Natural killer cell (primary cell): ENCODE measurements around the gene DMPK. TPM values are rescaled to one million over a fixed set of nuclear protein-coding genes. Genes with fewer than 3 reads are reported as not detected.
"Not testable (repeated sequence)": the region's sequence is repeated elsewhere in the genome, so short reads cannot be mapped to it uniquely, and the experiment has no call there.

Experiments
- ATAC-seq, 3 donors: fragments of 150-1000 bp in 2 of 3; fragments of 200-7000 bp in 1 of 3; cut with Tn5 transposase; 1 replicate in 1 of 3; 2 replicates in 2 of 3; pipeline ENCODE4 v1.10.0; 2021; ENCODE audit warnings: mild to moderate bottlenecking in 2 of 3, moderate library complexity in 2 of 3
- DNase-seq, 2 donors: peaks; one replicate each; pipeline versions ENCODE4 v3.0.0 to v3.0.0-alpha.2; 2013 to 2021; ENCODE audit warnings: mixed read lengths in 1 of 2
- H3K27ac ChIP-seq: one replicate; pipeline ENCODE4 v1.5.1; 2013; ENCODE audit warnings: mild to moderate bottlenecking, low read length
- H3K27me3 ChIP-seq: one replicate; pipeline ENCODE4 v1.6.1; 2013; ENCODE audit warnings: low read length; ENCODE audit not compliant: control insufficient read depth, insufficient read depth
- H3K36me3 ChIP-seq: one replicate; pipeline ENCODE4 v1.6.1; 2013; ENCODE audit warnings: low read length; ENCODE audit not compliant: control insufficient read depth, insufficient read depth
- H3K4me1 ChIP-seq: one replicate; pipeline ENCODE4 v1.6.1; 2013; ENCODE audit warnings: low read length; ENCODE audit not compliant: control insufficient read depth, insufficient read depth
- H3K4me3 ChIP-seq: one replicate; pipeline ENCODE4 v1.5.1; 2013; ENCODE audit warnings: low read length
- H3K9me3 ChIP-seq: one replicate; pipeline ENCODE4 v1.6.1; 2013; ENCODE audit warnings: low read length; ENCODE audit not compliant: control insufficient read depth, insufficient read depth
- H3K27ac Mint-ChIP-seq, 2 donors: one replicate each; pipeline ENCODE4 v1.8.0; 2022; ENCODE audit warnings: mild to moderate bottlenecking in 2 of 2, mixed read lengths in 2 of 2, moderate library complexity in 1 of 2
- H3K27me3 Mint-ChIP-seq, 2 donors: one replicate each; pipeline ENCODE4 v1.8.0; 2022; ENCODE audit warnings: low read depth in 2 of 2, mixed read lengths in 2 of 2
- H3K36me3 Mint-ChIP-seq: one replicate; pipeline ENCODE4 v1.8.0; 2022; ENCODE audit warnings: mixed read lengths
- H3K4me1 Mint-ChIP-seq, 2 donors: one replicate each; pipeline ENCODE4 v1.8.0; 2022; ENCODE audit warnings: mixed read lengths in 2 of 2
- H3K4me3 Mint-ChIP-seq: one replicate; pipeline ENCODE4 v1.8.0; 2022; ENCODE audit warnings: mild to moderate bottlenecking, moderate library complexity, mixed read lengths
- H3K9me3 Mint-ChIP-seq, 2 donors: one replicate each; pipeline ENCODE4 v1.8.0; 2022; ENCODE audit warnings: mixed read lengths in 2 of 2
- CTCF ChIP-seq: fragments of 200-600 bp; IDR thresholded peaks from one replicate; pipeline ENCODE4 v1.8.0; 2022; ENCODE audit warnings: antibody characterized with exemption
- WGBS: methylation state at CpG from one replicate; pipeline ENCODE4 v1.1.7; 2013; ENCODE audit warnings: missing lambda C conversion rate; ENCODE audit not compliant: insufficient coverage; 5-methylcytosine and 5-hydroxymethylcytosine counted together
- intact Hi-C: fragments of 100-400 bp; cut with micrococcal nuclease; formaldehyde crosslinking; loops from one replicate; pipeline ENCODE4 v1.14.2; 2022
- total RNA-seq, 4 donors: library from RNA; stranded (reverse); fragments of 120-200 nt in 1 of 4; gene quantifications; one replicate each; pipeline versions ENCODE4 v1.2.3 to v1.2.4, GENCODE V29; 2013 to 2022

The DMPK gene
- total RNA-seq, 3 donors from 2014 or later (not counting 1 experiment from before 2014, with no cell fraction given): 48.1 to 67.5 (median 49.8) TPM

DNA sequence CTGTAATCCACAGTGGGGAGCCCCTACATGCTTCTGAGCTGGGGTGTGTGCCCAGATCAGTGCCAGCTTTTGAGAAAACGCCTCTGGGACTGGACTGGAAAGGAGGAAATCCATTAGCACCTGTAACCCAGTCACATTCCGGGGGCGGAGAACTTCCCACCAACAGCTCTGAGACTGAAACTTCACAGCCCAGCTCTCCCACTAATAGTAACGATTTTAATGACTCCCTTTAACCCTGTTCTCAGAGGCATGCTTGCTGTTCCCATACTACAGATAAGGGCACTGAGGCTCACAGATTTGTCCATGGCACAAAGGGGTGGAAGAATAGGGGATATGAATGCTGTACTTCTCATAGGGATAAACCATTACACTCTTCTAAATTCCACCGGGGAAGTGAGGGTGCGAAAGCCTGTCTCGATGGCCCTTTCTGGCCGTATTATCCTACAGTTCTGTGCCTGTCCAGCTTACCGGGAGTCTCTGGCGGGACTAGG lies 52.4 kb downstream of the DMPK start:
- H3K27me3 Mint-ChIP-seq: no peaks in the 10 kb centered on the region
- no peak for TF ChIP-seq CTCF

GRCh38 chr19:45728683-45729082 lies 53.6 kb downstream of the DMPK start:
- H3K9me3 Mint-ChIP-seq, H3K27me3 Mint-ChIP-seq, ATAC-seq, DNase-seq, intact Hi-C loops, H3K4me3 Mint-ChIP-seq, H3K27me3 ChIP-seq, H3K27ac ChIP-seq, H3K4me3 ChIP-seq, H3K36me3 Mint-ChIP-seq, H3K36me3 ChIP-seq, H3K9me3 ChIP-seq: not testable (repeated sequence)
- peak overlapping the region in 1 of 2 donors; percentile 74 for H3K27ac Mint-ChIP-seq
- peaks cover 20% of the 10 kb centered on the region for H3K4me1 ChIP-seq
- H3K4me1 Mint-ChIP-seq: peaks cover 25 to 40% of the 10 kb centered on the region in 2 donors
- WGBS: 97% methylated on average over 18 of the region's 18 CpGs

More for the DNA sequence above, 52.4 kb downstream of the DMPK start:
- peaks cover 20% of the 10 kb centered on the region for H3K4me1 ChIP-seq
- WGBS: 25% methylated on average over 10 of the region's 10 CpGs
- no peaks in the 10 kb centered on the region for H3K9me3 ChIP-seq
- H3K4me3 ChIP-seq: peak overlapping the region; percentile 84
- no peaks in the 10 kb centered on the region for H3K9me3 Mint-ChIP-seq
- peaks cover 25 to 34% of the 10 kb centered on the region in 2 donors for H3K4me1 Mint-ChIP-seq
- ATAC-seq: no peak
- intact Hi-C loops: loop anchor here (1.0 to 2.0 kb wide), 2 partner anchors 13 to 37 kb away; partner anchors contain the start of gene QPCTL
- no peaks in the 10 kb centered on the region for H3K36me3 ChIP-seq
- H3K4me3 Mint-ChIP-seq: peak overlapping the region; percentile 95
- peak in 1 of 2 donors; percentile 23 for DNase-seq
- H3K27me3 ChIP-seq: no peaks in the 10 kb centered on the region
- H3K36me3 Mint-ChIP-seq: no peaks in the 10 kb centered on the region
- H3K27ac Mint-ChIP-seq: peak overlapping the region; percentile 90 to 97
- H3K27ac ChIP-seq: peak overlapping the region; percentile 79

DNA sequence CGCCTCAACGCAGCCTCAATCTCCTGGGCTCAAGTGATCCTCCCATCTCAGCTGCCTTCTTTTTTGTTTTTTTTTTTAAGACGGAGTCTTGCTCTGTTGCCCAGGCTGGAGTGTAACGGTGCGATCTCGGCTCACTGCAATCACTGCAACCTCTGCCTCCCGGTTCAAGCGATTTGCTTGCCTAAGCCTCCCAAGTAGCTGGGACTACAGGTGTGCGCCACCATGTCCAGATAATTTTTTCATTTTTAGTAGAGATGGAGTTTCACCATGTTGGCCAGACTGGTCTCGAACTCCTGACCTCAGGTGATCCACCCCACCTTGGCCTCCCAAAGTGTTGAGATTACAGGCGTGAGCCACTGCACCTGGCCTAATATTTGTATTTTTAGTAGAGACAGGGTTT lies 62.2 kb downstream of the DMPK start:
- H3K27ac Mint-ChIP-seq, H3K36me3 Mint-ChIP-seq, H3K27me3 Mint-ChIP-seq, H3K9me3 ChIP-seq, H3K27me3 ChIP-seq, H3K9me3 Mint-ChIP-seq, intact Hi-C loops, H3K27ac ChIP-seq, H3K4me3 ChIP-seq, DNase-seq, ATAC-seq, H3K4me3 Mint-ChIP-seq, H3K36me3 ChIP-seq: not testable (repeated sequence)
- peaks cover 25 to 37% of the 10 kb centered on the region in 2 donors for H3K4me1 Mint-ChIP-seq
- peaks cover 18% of the 10 kb centered on the region for H3K4me1 ChIP-seq
- 98% methylated on average over 11 of the region's 11 CpGs for WGBS

Other genes starting within 250 kb of the DMPK start
- gene OPA3, start 197.7 kb downstream of the DMPK start, total RNA-seq: 10 to 100 TPM in 1 of 3 donors, 1 to 10 TPM in 2; 8.2 to 10.4 (median 9.0) TPM
- under 1 TPM in 2 of 3 donors, not detected in 1; 0.12 to 0.13 TPM for gene GPR4, start 180.3 kb downstream of the DMPK start, total RNA-seq
- gene EML2, start 143.1 kb downstream of the DMPK start, total RNA-seq: 100 to 1,000 TPM; 112 to 136 (median 117) TPM
- 10 to 100 TPM; 20.7 to 24.5 (median 21.5) TPM for gene GIPR, start 114.3 kb downstream of the DMPK start, total RNA-seq
- gene SNRPD2, start 90.5 kb downstream of the DMPK start, total RNA-seq: 100 to 1,000 TPM; 212 to 252 (median 241) TPM
- gene QPCTL, start 89.8 kb downstream of the DMPK start, total RNA-seq: 10 to 100 TPM in 2 of 3 donors, 1 to 10 TPM in 1; 8.7 to 11.5 (median 10.0) TPM
- 10 to 100 TPM; 24.8 to 35.7 (median 31.1) TPM for gene FBXO46, start 51.6 kb downstream of the DMPK start, total RNA-seq
- not detected for gene MEIOSIN, start 49.1 kb downstream of the DMPK start, total RNA-seq
- 1 to 10 TPM; 2.1 to 3.3 (median 3.1) TPM for gene SIX5, start 13.2 kb downstream of the DMPK start, total RNA-seq
- 10 to 100 TPM; 66.2 to 82.1 (median 66.3) TPM for gene DMWD, start 10.4 kb upstream of the DMPK start, total RNA-seq
- gene RSPH6A, start 32.8 kb upstream of the DMPK start, total RNA-seq: under 1 TPM; 0.18 to 0.63 (median 0.31) TPM
- 10 to 100 TPM; 86.4 to 94.8 (median 86.7) TPM for gene SYMPK, start 80.7 kb upstream of the DMPK start, total RNA-seq
- not detected for gene FOXA3, start 81.8 kb upstream of the DMPK start, total RNA-seq
- 10 to 100 TPM; 16.1 to 20.3 (median 19.6) TPM for gene IRF2BP1, start 103.7 kb upstream of the DMPK start, total RNA-seq
- gene MYPOP, start 120.1 kb upstream of the DMPK start, total RNA-seq: 1 to 10 TPM; 7.0 to 8.4 (median 7.2) TPM
- gene NANOS2, start 132.3 kb upstream of the DMPK start, total RNA-seq: not detected
- not detected for gene NOVA2, start 191.4 kb upstream of the DMPK start, total RNA-seq
- gene CCDC61, start 213.0 kb upstream of the DMPK start, total RNA-seq: 10 to 100 TPM; 10.6 to 16.9 (median 14.6) TPM
- gene PGLYRP1, start 240.6 kb upstream of the DMPK start, total RNA-seq: under 1 TPM in 1 of 3 donors, not detected in 2; 0.55 TPM